ENCODE data around the gene EZH2. TPM values are rescaled to one million over a fixed set of nuclear protein-coding genes. Genes with fewer than 3 reads are reported as not detected.

EZH2 gene
- polyA plus RNA-seq, 6 donors from 2014 or later: 1.6 to 4.2 (median 3.0) TPM

DNA sequence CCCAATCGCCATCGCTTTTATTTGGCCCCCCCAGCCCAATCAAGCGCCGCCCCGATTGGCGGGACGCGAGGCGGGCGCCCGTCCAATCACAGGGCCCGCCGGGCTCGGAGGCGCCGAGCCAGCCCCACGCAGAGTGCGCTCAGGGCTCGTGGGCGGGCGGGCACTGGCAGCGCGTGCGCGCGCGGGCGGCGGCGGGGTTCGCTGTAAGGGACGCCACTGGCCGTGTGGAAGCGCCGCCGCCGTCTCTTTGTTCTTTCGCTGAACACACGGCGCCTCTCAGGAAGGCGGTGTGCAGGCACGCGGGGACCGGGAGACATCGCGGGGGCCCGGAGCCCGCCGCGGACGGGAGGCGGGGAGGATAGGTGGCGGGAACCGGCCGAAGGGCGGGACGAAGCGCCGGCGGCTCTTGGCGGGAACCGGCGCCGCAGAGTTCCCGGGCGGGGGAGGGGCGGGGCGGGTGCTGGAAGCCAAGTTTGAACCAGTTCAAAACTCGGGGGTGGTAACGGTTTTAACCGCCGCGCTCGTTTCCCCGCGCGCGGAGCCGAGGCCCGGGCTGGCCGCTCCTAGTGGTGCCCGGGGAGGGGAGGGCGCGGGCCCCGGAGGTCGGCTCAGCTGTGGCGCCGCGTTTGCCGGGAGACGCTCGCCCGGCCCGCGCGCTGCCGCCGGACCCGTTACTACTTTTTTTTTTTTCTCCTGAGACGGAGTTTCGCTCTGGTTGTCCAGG is 370 bp upstream of the EZH2 start:
- Mint-ChIP-seq H3K4me3 (peak overlapping the region; percentile 88 to 97 (median 92)), H3K27ac (peak overlapping the region; percentile 93 to 98 (median 96)), H3K36me3 (no peaks in the 10 kb centered on the region), H3K9me3 (no peaks in the 10 kb centered on the region), H3K4me1 (peaks cover 0 to 10% (median 9%) of the 10 kb centered on the region in 3 donors), H3K27me3 (no peaks in the 10 kb centered on the region)
- ATAC-seq (ENCODE audit: low read depth in 2 of 2) (peak; percentile 82), DNase-seq (peak; percentile 97)

DNA sequence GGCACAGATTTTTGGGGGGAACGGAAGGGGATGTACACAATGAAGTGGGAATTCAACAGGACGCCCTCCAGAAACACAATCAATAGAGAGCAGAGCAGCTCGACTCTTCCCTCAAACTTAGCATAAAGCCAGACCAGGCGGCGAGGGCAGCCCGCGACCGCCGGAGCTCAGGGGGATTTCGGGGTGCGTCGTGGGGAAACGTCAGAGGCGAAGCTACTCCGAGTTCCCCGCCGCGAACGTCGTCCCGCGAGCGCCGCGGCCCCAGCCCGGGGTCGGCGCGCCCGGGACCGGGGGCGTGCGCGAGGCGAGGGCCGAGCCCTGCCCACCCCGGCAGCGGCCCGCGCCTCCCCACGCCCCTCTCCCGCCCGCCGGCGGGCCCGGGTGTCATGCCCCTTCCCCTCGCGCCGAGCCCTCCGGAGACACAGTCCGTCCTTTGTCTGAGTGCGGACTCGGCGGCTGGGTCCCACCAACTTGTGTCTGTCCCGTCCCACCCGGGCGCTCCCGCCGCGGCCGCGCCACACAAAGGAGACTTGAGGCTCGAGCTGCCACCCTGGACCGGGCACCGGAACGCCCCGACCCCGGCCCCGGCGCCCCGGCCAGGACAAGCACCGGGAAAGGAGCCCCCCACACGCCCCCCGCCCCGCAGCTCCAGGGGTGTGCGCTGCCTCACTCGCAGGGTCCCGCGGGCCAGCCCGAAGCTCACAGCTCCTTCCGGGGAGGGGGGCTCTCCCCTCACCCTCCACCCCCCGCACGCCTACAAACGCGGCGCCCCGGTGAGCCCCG is 634 bp downstream of the EZH2 start:
- DNase-seq (peak; percentile 72), ATAC-seq (ENCODE audit: low read depth in 2 of 2) (peak; percentile 55 to 57)
- H3K9me3 Mint-ChIP-seq: no peaks in the 10 kb centered on the region
- peaks cover 0 to 10% (median 9%) of the 10 kb centered on the region in 3 donors for H3K4me1 Mint-ChIP-seq
- H3K36me3 Mint-ChIP-seq: no peaks in the 10 kb centered on the region
- H3K27ac Mint-ChIP-seq: peak overlapping the region; percentile 94 to 99 (median 96)
- H3K27me3 Mint-ChIP-seq: no peaks in the 10 kb centered on the region
- peak overlapping the region; percentile 83 to 98 (median 96) for H3K4me3 Mint-ChIP-seq

DNA sequence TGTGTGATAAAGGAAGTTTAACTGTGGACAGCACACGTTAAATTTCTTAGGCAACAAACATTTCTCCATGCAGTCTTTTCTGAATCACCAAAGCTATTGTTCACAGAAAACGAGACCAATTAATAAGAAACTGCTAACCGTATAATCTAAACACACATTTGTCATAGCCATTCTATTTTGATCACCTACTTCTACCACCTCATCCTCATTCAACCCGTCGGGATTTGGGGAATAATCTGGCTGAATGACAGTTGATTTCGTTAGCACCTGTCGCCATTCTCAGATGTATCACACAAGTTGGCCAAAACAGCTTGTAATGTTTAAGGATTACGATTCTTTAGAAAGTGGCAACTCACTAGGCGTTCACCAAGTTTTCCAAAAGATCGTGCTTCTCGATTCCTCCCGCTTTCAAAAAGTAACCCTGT is 1.2 kb downstream of the EZH2 start:
- Mint-ChIP-seq H3K4me1 (peaks cover 0 to 10% (median 9%) of the 10 kb centered on the region in 3 donors), H3K27me3 (no peaks in the 10 kb centered on the region), H3K36me3 (no peaks in the 10 kb centered on the region), H3K4me3 (peak overlapping the region; percentile 83 to 98 (median 96)), H3K9me3 (no peaks in the 10 kb centered on the region), H3K27ac (peak overlapping the region; percentile 94 to 99 (median 96))
- no peak for ATAC-seq (ENCODE audit: low read depth in 2 of 2)
- DNase-seq: no peak

DNA sequence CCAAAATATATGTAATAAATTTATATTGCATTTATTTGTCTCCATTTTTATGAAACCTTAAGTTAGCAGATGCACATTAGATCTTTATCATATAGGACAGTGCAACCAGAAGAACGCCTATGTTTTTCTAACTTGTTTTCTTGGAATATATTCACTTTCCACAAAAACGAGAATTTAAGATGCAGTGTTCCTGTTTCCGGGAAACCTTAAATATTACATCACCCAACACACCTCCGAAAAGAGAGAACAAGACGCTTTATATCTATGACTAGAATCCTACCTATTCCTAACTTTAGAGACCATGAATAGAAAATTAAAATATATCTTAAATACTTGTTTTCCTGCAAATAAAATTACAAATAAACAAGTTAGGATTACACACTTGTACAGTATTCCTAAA is 1.9 kb downstream of the EZH2 start:
- H3K4me1 Mint-ChIP-seq: peaks cover 0 to 10% (median 9%) of the 10 kb centered on the region in 3 donors
- peak overlapping the region in 4 of 6 donors; percentile 52 to 99 (median 96) for H3K27ac Mint-ChIP-seq
- no peaks in the 10 kb centered on the region for H3K36me3 Mint-ChIP-seq
- no peaks in the 10 kb centered on the region for H3K27me3 Mint-ChIP-seq
- no peaks in the 10 kb centered on the region for H3K9me3 Mint-ChIP-seq
- H3K4me3 Mint-ChIP-seq: peak overlapping the region in 5 of 8 donors; percentile 30 to 98 (median 89)
- ATAC-seq (ENCODE audit: low read depth in 2 of 2): no peak
- DNase-seq: no peak

DNA sequence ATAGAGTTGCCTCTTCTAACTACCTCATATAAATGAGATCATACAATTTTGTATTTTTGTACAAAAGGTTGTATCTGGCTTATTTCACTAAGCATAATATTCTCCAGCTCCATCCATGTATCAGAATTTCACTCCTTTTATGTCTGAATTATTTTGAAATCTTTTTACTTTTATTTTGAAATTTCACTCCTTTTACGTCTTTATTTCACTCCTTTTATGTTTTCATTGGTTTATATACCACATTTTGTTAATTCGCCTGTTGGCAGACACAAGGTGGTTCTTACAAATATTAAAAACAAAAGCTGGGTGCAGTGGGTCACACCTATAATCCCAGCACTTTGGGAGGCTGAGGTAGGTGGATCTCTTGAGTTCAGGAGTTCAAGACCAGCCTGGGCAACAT is 5.8 kb downstream of the EZH2 start:
- peaks cover 2 to 4% (median 4%) of the 10 kb centered on the region in 3 donors for H3K4me1 Mint-ChIP-seq
- no peak for DNase-seq
- ATAC-seq (ENCODE audit: low read depth in 2 of 2): no peak
- H3K4me3 Mint-ChIP-seq: peak overlapping the region in 1 of 8 donors; percentile 23
- H3K36me3 Mint-ChIP-seq: no peaks in the 10 kb centered on the region
- no peaks in the 10 kb centered on the region for H3K27me3 Mint-ChIP-seq
- H3K27ac Mint-ChIP-seq: peak overlapping the region in 2 of 6 donors; percentile 10 to 63
- H3K9me3 Mint-ChIP-seq: no peaks in the 10 kb centered on the region

DNA sequence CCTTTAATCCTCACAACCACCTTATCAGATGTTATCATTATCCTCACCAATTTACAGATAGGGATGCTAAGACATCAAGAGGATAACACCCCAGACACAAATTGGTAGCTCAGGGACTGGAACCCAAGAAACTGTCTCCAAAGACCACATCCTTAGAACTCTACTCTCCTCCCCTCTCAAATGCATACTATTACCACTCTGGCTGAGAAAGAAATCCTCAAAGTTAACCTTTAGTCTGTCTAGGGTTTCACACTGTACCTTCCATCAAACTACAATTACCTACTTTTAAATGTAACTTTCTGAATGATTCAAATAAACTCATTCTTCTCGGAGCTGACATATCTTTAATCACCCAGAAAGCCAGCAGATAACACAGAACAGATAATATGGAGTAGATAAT is 6.6 kb downstream of the EZH2 start:
- no peak for DNase-seq
- Mint-ChIP-seq H3K36me3 (no peaks in the 10 kb centered on the region), H3K4me3 (peak overlapping the region in 1 of 8 donors; percentile 12), H3K27ac (no peak overlapping the region), H3K4me1 (peaks cover 0 to 4% (median 2%) of the 10 kb centered on the region in 3 donors), H3K9me3 (no peaks in the 10 kb centered on the region), H3K27me3 (no peaks in the 10 kb centered on the region)
- ATAC-seq (ENCODE audit: low read depth in 2 of 2): no peak

DNA sequence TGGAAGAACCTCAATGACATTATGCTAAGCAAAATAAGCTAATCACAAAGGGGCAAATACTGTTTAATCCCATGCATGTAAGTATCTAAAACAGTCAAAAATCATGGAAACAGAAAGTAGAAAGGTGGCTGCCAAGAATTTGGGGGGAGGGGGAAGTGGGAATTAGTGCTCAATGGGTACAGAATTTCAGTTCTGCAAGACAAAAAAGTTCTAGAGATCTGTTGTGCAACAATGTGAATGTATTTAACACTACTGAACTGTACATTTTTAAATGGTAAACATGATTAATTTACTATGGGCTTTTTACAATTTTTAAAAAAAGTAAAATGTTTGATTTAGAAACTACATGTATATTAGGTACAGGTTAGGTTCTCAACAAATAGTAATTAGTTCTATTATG is 11.9 kb downstream of the EZH2 start:
- Mint-ChIP-seq H3K36me3 (peaks cover 12 to 13% of the 10 kb centered on the region in 2 donors), H3K4me1 (peaks cover 8 to 10% (median 9%) of the 10 kb centered on the region in 3 donors), H3K27ac (peak overlapping the region in 1 of 6 donors; percentile 35), H3K9me3 (peaks cover 10 to 15% (median 13%) of the 10 kb centered on the region in 7 donors), H3K4me3 (no peak overlapping the region), H3K27me3 (no peaks in the 10 kb centered on the region)
- ATAC-seq (ENCODE audit: low read depth in 2 of 2): no peak
- DNase-seq: no peak

DNA sequence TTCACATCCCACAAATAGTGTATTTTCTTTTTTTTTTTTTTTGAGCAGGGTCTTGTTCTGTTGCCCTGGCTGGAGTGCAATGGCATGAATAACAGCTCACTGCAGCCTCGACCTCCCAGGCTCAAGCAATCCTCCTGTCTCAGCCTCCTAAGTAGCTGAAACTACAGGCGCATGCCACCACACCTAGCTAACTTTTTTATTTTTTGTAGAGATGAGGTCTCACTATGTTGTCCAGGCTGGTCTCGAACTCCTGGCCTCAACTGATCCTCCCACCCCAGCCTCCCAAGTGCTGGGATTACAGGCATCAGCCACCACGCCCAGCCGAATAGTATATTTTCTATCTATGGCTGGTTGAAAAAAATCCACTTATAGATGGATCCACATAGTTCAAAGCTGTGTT is 12.5 kb downstream of the EZH2 start:
- no peak for ATAC-seq (ENCODE audit: low read depth in 2 of 2)
- Mint-ChIP-seq H3K4me1 (peaks cover 8 to 10% (median 9%) of the 10 kb centered on the region in 3 donors), H3K4me3 (peak overlapping the region in 1 of 8 donors; percentile 37), H3K9me3 (peaks cover 10 to 15% (median 13%) of the 10 kb centered on the region in 7 donors), H3K27ac (no peak overlapping the region), H3K36me3 (peaks cover 12 to 13% of the 10 kb centered on the region in 2 donors), H3K27me3 (no peaks in the 10 kb centered on the region)
- DNase-seq: no peak

DNA sequence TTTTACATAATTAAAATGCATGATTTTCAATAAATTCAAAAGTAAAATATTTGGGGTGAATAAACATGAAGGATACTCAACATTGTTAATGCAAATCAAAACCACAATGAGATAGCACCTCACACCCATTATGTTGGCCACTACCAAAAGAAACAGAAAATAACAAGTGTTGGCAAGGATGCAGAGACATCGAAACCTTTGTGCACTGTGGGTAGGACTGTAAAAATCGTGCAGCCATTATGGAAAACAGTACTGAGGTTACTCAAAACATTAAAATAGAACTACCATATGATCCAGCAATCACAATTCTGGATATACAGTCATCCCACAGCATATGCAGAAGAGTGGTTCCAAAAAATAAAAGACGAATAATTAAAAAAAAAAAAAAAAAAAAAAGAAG is 13.1 kb downstream of the EZH2 start:
- peaks cover 12 to 13% of the 10 kb centered on the region in 2 donors for H3K36me3 Mint-ChIP-seq
- no peak overlapping the region for H3K27ac Mint-ChIP-seq
- no peak for DNase-seq
- H3K27me3 Mint-ChIP-seq: no peaks in the 10 kb centered on the region
- H3K4me1 Mint-ChIP-seq: peaks cover 8 to 10% (median 9%) of the 10 kb centered on the region in 3 donors
- no peak overlapping the region for H3K4me3 Mint-ChIP-seq
- no peak for ATAC-seq (ENCODE audit: low read depth in 2 of 2)
- H3K9me3 Mint-ChIP-seq: peaks cover 10 to 16% (median 15%) of the 10 kb centered on the region in 7 donors

DNA sequence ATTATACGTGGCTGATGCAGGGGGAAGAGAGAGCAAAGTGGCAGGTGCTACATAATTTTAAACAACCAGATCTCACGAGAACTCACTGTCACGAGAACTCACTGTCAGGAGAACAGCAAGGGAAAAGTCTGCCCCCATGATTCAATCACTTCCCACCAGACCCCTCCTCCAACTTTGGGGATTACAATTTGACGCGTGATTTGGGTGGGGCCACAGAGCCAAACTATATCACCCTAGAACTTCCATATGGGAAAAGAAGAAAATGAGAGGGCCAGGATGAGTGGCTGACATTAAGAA is 15.8 kb downstream of the EZH2 start:
- Mint-ChIP-seq H3K36me3 (peaks cover 12 to 13% of the 10 kb centered on the region in 2 donors), H3K27me3 (no peaks in the 10 kb centered on the region), H3K4me1 (peaks cover 6 to 10% (median 8%) of the 10 kb centered on the region in 3 donors), H3K9me3 (peaks cover 10 to 16% (median 15%) of the 10 kb centered on the region in 7 donors), H3K4me3 (peak overlapping the region in 2 of 8 donors; percentile 12 to 49), H3K27ac (peak overlapping the region in 2 of 6 donors; percentile 67 to 77)
- ATAC-seq (ENCODE audit: low read depth in 2 of 2) (no peak), DNase-seq (no peak)

DNA sequence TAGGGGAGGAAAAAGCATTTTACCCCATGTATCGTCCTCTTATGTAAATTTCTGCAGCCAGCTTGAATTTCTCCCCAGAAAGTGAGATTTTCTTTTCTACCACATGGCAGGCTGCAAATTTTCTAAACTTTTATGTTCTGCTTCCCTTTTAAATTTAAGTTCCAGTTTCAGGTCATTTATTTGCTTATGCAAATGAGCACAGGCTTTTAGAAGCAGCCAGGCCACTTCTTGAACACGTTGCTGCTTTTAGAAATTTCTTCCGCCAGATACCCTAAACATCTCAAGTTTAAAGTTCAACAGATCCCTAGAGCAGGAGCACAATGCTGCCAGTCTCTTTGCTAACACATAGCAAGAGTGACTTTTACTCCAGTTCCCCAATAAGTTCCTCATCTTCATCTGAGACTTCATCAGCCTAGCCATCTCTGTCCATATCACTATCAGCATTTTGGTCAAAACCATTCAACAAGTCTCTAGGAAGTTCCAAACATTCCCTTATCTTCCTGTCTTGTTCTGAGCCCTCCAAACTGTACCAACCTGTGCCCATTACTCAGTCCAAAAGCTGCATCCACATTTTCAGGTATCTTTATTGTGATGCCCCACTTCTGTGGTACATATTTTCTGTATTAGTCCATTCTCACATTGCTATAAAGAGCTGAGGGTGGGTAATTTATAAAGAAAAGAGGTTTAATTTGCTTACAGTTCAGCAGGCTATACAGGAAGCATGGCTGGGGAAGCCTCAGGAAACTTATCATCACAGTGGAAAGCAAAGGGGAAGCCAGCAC is 16.3 kb downstream of the EZH2 start:
- DNase-seq (peak; percentile 15), ATAC-seq (ENCODE audit: low read depth in 2 of 2) (peak; percentile 16 to 26)
- peaks cover 10 to 16% (median 15%) of the 10 kb centered on the region in 7 donors for H3K9me3 Mint-ChIP-seq
- H3K27ac Mint-ChIP-seq: peak overlapping the region in 4 of 6 donors; percentile 12 to 77 (median 62)
- H3K4me3 Mint-ChIP-seq: peak overlapping the region in 2 of 8 donors; percentile 49 to 70
- no peaks in the 10 kb centered on the region for H3K27me3 Mint-ChIP-seq
- peaks cover 6 to 10% (median 8%) of the 10 kb centered on the region in 3 donors for H3K4me1 Mint-ChIP-seq
- peaks cover 12 to 13% of the 10 kb centered on the region in 2 donors for H3K36me3 Mint-ChIP-seq

DNA sequence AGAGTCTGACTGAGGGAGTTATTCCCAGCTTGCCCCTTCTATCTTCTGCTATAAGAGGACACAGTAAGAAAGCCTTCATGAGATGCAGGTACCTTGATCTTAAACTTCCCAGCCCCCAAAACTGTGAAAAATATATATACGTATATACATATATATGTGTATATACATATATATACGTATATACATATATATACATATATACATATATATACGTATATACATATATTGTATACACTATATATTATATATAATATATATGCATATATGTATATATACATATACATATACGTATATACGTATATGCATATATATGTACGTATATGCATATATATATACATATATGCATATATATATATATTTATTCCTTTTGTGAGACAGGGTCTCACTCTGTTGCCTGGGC is 17.7 kb downstream of the EZH2 start:
- no peak for ATAC-seq (ENCODE audit: low read depth in 2 of 2)

DNA sequence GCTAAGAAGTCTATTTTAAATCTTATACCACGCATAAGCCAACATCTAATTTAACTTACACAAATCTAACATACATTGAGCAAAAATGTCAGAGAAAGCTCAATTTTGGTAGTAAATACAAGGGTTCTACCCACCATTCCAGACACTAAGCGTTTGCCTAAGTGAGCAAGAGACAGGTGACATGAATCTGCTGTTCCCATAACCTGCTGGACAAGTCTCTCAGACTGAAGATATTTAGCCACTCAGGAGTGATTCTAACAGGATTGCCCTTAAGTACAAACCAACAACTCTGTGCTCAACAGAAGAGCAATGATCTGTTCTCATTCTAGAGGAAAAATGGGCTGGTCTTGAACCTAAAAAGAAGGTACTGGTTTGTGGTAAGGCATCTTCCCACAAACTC is 18.8 kb downstream of the EZH2 start:
- Mint-ChIP-seq H3K27ac (no peak overlapping the region), H3K9me3 (peaks cover 10 to 16% (median 15%) of the 10 kb centered on the region in 7 donors), H3K27me3 (no peaks in the 10 kb centered on the region), H3K4me3 (no peak overlapping the region), H3K36me3 (peaks cover 12 to 13% of the 10 kb centered on the region in 2 donors), H3K4me1 (peaks cover 6 to 10% (median 8%) of the 10 kb centered on the region in 3 donors)
- DNase-seq (no peak), ATAC-seq (ENCODE audit: low read depth in 2 of 2) (no peak)

More for the DNA sequence above, 17.7 kb downstream of the EZH2 start:
- H3K27ac Mint-ChIP-seq: peak overlapping the region in 1 of 6 donors; percentile 37
- no peak overlapping the region for H3K4me3 Mint-ChIP-seq
- H3K4me1 Mint-ChIP-seq: peaks cover 6 to 10% (median 8%) of the 10 kb centered on the region in 3 donors
- H3K36me3 Mint-ChIP-seq: peaks cover 12 to 13% of the 10 kb centered on the region in 2 donors
- peaks cover 10 to 16% (median 15%) of the 10 kb centered on the region in 7 donors for H3K9me3 Mint-ChIP-seq
- no peak for DNase-seq
- H3K27me3 Mint-ChIP-seq: no peaks in the 10 kb centered on the region
